Colonic mucosa (tissue), 4 donors: Measurements from ENCODE around the gene GADD45A. TPM values are rescaled to one million over a fixed set of nuclear protein-coding genes. Genes with fewer than 3 reads are reported as not detected.

Source experiments
- DNase-seq: peaks from one replicate; pipeline ENCODE4 v3.0.0-alpha.2; 2020
- H3K27ac ChIP-seq: fragments of 200-600 bp; one replicate; pipeline ENCODE4 v1.8.0; 2021
- H3K27me3 ChIP-seq: fragments of 200-600 bp; one replicate; pipeline ENCODE4 v1.8.0; 2021
- H3K36me3 ChIP-seq: fragments of 200-600 bp; one replicate; pipeline ENCODE4 v1.8.0; 2021
- H3K4me1 ChIP-seq: fragments of 200-600 bp; one replicate; pipeline ENCODE4 v1.8.0; 2021; ENCODE audit warnings: mild to moderate bottlenecking
- H3K4me3 ChIP-seq: fragments of 200-600 bp; one replicate; pipeline ENCODE4 v1.8.0; 2021
- H3K9ac ChIP-seq, 2 donors: one replicate each; pipeline ENCODE4 v1.7.0; 2013; ENCODE audit warnings: control low read depth in 2 of 2, low read depth in 2 of 2, low read length in 2 of 2
- H3K9me3 ChIP-seq: fragments of 200-600 bp; one replicate; pipeline ENCODE4 v1.8.0; 2021
- intact Hi-C: fragments of 100-400 bp; cut with DNase I; formaldehyde crosslinking; loops from one replicate; pipeline ENCODE4 v1.14.1; 2022
- total RNA-seq, 2 donors: library from RNA; stranded (reverse); fragmentation: NEBNext Ultra II Directional in 1 of 2; extraction: Animal tissue kit (Norgen Biotek cat#: 25700) in 1 of 2; gene quantifications; one replicate each; pipeline ENCODE4 v1.2.1, GENCODE V29; 2021
- TF ChIP-seq, protein P1 (sequence below): fragments of 200-600 bp; IDR thresholded peaks from one replicate; pipeline ENCODE4 v1.8.0; 2022; ENCODE audit warnings: antibody characterized with exemption, mild to moderate bottlenecking
- donor health status: healthy.
- donor health status: DM: no; HTN: no; CAD: no.
- donor health status: DM: no; HTN: no; CAD: no.

GADD45A gene
- total RNA-seq, 2 donors from 2014 or later, result 29.0 to 29.4 TPM

DNA sequence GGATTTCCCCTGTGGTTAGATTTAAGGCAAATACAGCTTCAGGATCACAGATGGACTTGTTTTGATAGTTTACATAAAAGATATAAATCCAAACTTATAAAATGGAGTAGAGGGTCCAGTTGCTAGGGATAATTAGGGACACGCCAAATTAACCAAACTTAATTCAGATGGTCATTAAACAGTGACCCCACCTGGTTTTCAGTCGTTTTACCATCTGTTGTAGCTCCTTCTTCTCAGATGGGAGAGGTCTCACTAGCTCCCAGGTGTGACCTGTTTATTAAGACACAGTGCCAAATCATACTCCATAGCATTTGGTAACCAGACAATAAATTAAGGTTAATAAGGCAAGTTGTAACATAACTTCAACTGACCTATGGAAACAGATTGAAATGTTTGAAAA is 8.1 kb upstream of the GADD45A start:
- no peaks in the 10 kb centered on the region for H3K9me3 ChIP-seq
- no peaks in the 10 kb centered on the region for H3K36me3 ChIP-seq
- no peak for DNase-seq
- H3K9ac ChIP-seq, result no peak overlapping the region
- H3K27me3 ChIP-seq, result no peaks in the 10 kb centered on the region
- no peaks in the 10 kb centered on the region for H3K4me1 ChIP-seq
- no peak overlapping the region for H3K4me3 ChIP-seq
- intact Hi-C loops, result no loop called here
- TF ChIP-seq, protein P1, sequence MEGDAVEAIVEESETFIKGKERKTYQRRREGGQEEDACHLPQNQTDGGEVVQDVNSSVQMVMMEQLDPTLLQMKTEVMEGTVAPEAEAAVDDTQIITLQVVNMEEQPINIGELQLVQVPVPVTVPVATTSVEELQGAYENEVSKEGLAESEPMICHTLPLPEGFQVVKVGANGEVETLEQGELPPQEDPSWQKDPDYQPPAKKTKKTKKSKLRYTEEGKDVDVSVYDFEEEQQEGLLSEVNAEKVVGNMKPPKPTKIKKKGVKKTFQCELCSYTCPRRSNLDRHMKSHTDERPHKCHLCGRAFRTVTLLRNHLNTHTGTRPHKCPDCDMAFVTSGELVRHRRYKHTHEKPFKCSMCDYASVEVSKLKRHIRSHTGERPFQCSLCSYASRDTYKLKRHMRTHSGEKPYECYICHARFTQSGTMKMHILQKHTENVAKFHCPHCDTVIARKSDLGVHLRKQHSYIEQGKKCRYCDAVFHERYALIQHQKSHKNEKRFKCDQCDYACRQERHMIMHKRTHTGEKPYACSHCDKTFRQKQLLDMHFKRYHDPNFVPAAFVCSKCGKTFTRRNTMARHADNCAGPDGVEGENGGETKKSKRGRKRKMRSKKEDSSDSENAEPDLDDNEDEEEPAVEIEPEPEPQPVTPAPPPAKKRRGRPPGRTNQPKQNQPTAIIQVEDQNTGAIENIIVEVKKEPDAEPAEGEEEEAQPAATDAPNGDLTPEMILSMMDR, result no peak
- H3K27ac ChIP-seq, result no peak overlapping the region

DNA sequence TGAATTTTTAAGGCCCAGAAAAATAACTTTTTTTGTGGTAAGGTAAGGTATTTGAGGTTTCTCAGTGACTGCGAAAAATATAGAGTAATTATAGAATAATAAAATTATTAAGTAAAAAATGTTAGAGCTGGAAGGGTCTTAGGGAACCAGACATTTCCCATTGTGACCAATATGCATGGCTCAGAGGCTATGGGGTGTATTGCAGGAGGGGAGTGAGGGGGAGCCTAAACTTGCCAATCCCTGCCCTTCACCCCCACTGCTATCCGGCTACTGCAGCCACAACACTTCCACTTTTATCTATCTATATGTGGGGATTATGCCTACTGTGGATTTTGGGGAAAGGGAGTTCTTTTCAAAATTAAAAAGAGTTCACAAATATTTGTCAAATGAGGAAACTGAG is 7.6 kb upstream of the GADD45A start:
- DNase-seq, result no peak
- no peaks in the 10 kb centered on the region for H3K4me1 ChIP-seq
- no peak overlapping the region for H3K4me3 ChIP-seq
- H3K9ac ChIP-seq, result no peak overlapping the region
- no peaks in the 10 kb centered on the region for H3K27me3 ChIP-seq
- no peaks in the 10 kb centered on the region for H3K9me3 ChIP-seq
- intact Hi-C loops, result no loop called here
- no peak overlapping the region for H3K27ac ChIP-seq
- TF ChIP-seq, protein P1, result no peak
- no peaks in the 10 kb centered on the region for H3K36me3 ChIP-seq

DNA sequence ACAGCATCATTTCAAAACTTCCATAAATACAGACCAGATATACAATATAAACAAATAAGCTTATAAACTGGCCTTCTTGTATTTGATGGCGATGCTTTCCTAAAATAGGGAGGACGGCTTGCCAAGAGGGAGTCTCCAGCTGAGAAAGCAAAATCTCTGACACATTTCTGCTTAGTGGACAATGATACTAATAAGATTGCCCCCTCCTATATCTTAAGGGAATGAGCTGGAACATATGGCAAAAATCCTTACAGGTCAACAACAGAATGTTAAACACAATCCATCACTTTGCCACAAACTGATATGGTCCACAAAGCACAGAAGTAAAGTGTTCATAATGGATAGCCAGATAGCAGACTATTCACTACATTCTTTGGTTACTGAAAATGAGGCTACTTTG is 7.1 kb upstream of the GADD45A start:
- intact Hi-C loops, result no loop called here
- no peak for DNase-seq
- no peaks in the 10 kb centered on the region for H3K9me3 ChIP-seq
- TF ChIP-seq, protein P1, result no peak
- H3K27ac ChIP-seq, result no peak overlapping the region
- H3K4me3 ChIP-seq, result no peak overlapping the region
- H3K36me3 ChIP-seq, result no peaks in the 10 kb centered on the region
- no peaks in the 10 kb centered on the region for H3K4me1 ChIP-seq
- H3K9ac ChIP-seq, result no peak overlapping the region
- H3K27me3 ChIP-seq, result no peaks in the 10 kb centered on the region

DNA sequence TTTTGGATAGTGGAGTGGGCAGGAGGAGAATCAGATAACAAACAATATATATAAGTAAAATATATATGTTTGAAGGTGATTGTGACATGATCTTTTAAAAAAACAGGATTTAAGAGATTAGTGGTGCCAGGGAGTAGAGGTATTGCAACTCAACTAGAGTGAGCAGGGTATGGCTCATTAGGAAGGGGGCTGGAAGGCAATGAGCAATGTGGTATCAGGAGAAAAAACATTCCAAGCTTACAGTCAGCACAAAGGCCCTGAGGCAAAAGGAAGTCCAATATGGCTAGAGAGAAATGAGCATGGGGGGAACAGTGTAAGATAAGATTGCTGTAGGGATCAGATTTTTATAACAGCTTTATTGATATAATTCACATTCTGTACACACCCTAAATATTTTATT is 5.3 kb upstream of the GADD45A start:
- H3K9me3 ChIP-seq, result no peaks in the 10 kb centered on the region
- TF ChIP-seq, protein P1, result no peak
- DNase-seq, result no peak
- no peak overlapping the region for H3K9ac ChIP-seq
- H3K27ac ChIP-seq, result no peak overlapping the region
- H3K4me3 ChIP-seq, result no peak overlapping the region
- no peaks in the 10 kb centered on the region for H3K27me3 ChIP-seq
- peaks cover 4% of the 10 kb centered on the region for H3K4me1 ChIP-seq
- intact Hi-C loops, result loop anchor here (10.0 kb wide), 2 partner anchors 115 to 145 kb away; no protein-coding TSS in a partner anchor
- H3K36me3 ChIP-seq, result no peaks in the 10 kb centered on the region

DNA sequence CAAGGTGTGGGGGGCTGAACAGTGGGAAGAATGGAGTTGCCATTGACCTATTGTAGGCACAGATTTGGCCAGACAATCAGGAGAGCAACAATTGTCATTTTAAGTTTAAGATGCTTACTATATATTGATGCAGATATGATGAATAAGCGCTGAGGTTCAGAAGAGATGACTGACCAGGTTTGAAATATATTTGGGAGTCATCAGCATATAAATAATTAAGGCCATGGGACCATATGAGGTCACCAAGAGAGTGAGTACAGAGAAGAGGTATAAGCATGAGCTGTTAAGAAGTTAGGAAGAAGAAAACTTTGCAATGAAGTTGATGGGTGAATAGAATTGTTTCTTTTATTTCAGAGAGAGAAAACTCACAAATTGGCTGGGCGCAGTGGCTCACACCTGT is 4.5 kb upstream of the GADD45A start:
- Histone ChIP-seq H3K36me3 (no peaks in the 10 kb centered on the region), H3K9me3 (no peaks in the 10 kb centered on the region), H3K27ac (no peak overlapping the region), H3K4me1 (peaks cover 4% of the 10 kb centered on the region), H3K27me3 (no peaks in the 10 kb centered on the region), H3K4me3 (no peak overlapping the region), H3K9ac (no peak overlapping the region)
- TF ChIP-seq, protein P1, result no peak
- intact Hi-C loops, result loop anchor here (10.0 kb wide), 2 partner anchors 116 to 146 kb away; no protein-coding TSS in a partner anchor
- no peak for DNase-seq
